SK-N-SH treated with all-trans-retinoic acid at 6 μM for 48 hours (cell line): ENCODE data around the gene TLE2.

Experiments
- ATAC-seq: fragments of 200-7000 bp; cut with Tn5 transposase; 3 replicates; pipeline ENCODE4 v1.9.1; 2020; ENCODE audit warnings: mild to moderate bottlenecking, moderate library complexity
- ARNTL ChIP-seq: fragments of 450-650 bp; formaldehyde crosslinking; IDR thresholded peaks from 2 replicates; pipeline ENCODE4 v1.5.0; 2020; ENCODE audit warnings: low read depth, mild to moderate bottlenecking, moderate library complexity, borderline replicate concordance
- BACH2 ChIP-seq: fragments of 250-450 bp; sonication (Bioruptor Pico); IDR thresholded peaks from 2 replicates; pipeline ENCODE4 v1.9.0; 2021; ENCODE audit warnings: mild to moderate bottlenecking, borderline replicate concordance
- CSDC2 ChIP-seq: fragments of 250-450 bp; sonication (Bioruptor Pico); IDR thresholded peaks from 2 replicates; pipeline ENCODE4 v1.5.0; 2020; ENCODE audit warnings: mild to moderate bottlenecking, moderate library complexity
- CSRNP3 ChIP-seq: fragments of 250-450 bp; sonication (Bioruptor Pico); IDR thresholded peaks from 2 replicates; pipeline ENCODE4 v1.5.1; 2021; ENCODE audit warnings: mild to moderate bottlenecking, moderate library complexity
- GLIS3 ChIP-seq: fragments of 250-450 bp; sonication (Bioruptor Pico); IDR thresholded peaks from 2 replicates; pipeline ENCODE4 v1.5.0; 2020; ENCODE audit warnings: mild to moderate bottlenecking, moderate library complexity
- ISL1 ChIP-seq: fragments of 250-450 bp; sonication (Bioruptor Pico); IDR thresholded peaks from 2 replicates; pipeline ENCODE4 v2.1.2; 2022; ENCODE audit warnings: mild to moderate bottlenecking, moderate library complexity
- OSR1 ChIP-seq: fragments of 250-450 bp; sonication (Bioruptor Pico); IDR thresholded peaks from 2 replicates; pipeline ENCODE4 v1.8.0; 2022; ENCODE audit warnings: moderate library complexity, mild to moderate bottlenecking, inconsistent platforms
- POU6F1 ChIP-seq: fragments of 250-450 bp; sonication (Bioruptor Pico); IDR thresholded peaks from 2 replicates; pipeline ENCODE4 v1.8.0; 2021; ENCODE audit warnings: low read depth, mild to moderate bottlenecking, moderate library complexity, borderline replicate concordance
- PPARA ChIP-seq: fragments of 250-450 bp; sonication (Bioruptor Pico); IDR thresholded peaks from 2 replicates; pipeline ENCODE4 v1.5.0; 2020; ENCODE audit warnings: mild to moderate bottlenecking, borderline replicate concordance
- RARB ChIP-seq: fragments of 250-450 bp; sonication (Bioruptor Pico); IDR thresholded peaks from 2 replicates; pipeline ENCODE4 v1.8.0; 2021; ENCODE audit warnings: mild to moderate bottlenecking, moderate library complexity
- SNAI2 ChIP-seq: fragments of 250-450 bp; sonication (Bioruptor Pico); IDR thresholded peaks from 2 replicates; pipeline ENCODE4 v1.5.0; 2020; ENCODE audit warnings: mild to moderate bottlenecking, moderate library complexity
- TCF4 ChIP-seq: fragments of 250-450 bp; sonication (Bioruptor Pico); IDR thresholded peaks from 2 replicates; pipeline ENCODE4 v1.8.0; 2021; ENCODE audit warnings: mild to moderate bottlenecking, moderate library complexity, borderline replicate concordance
- TSHZ2 ChIP-seq: fragments of 250-450 bp; sonication (Bioruptor Pico); IDR thresholded peaks from 2 replicates; pipeline ENCODE4 v1.5.0; 2020; ENCODE audit warnings: mild to moderate bottlenecking, moderate library complexity
- ZC3H10 ChIP-seq: fragments of 250-450 bp; sonication (Bioruptor Pico); IDR thresholded peaks from 2 replicates; pipeline ENCODE4 v1.5.1; 2021; ENCODE audit warnings: mild to moderate bottlenecking, moderate library complexity
- ZFP3 ChIP-seq: fragments of 250-450 bp; sonication (Bioruptor Pico); IDR thresholded peaks from 2 replicates; pipeline ENCODE4 v1.5.0; 2020; ENCODE audit warnings: mild to moderate bottlenecking, moderate library complexity
- ZFP30 ChIP-seq: fragments of 450-650 bp; formaldehyde crosslinking; IDR thresholded peaks from 2 replicates; pipeline ENCODE4 v1.5.0; 2022; ENCODE audit warnings: mild to moderate bottlenecking, moderate library complexity
- ZNF565 ChIP-seq: fragments of 450-650 bp; formaldehyde crosslinking; conservative IDR thresholded peaks from 2 replicates; pipeline ENCODE4 v1.5.0; 2020; ENCODE audit warnings: low read depth, mild to moderate bottlenecking, moderate library complexity
- ZNF8 ChIP-seq: fragments of 450-650 bp; formaldehyde crosslinking; IDR thresholded peaks from 2 replicates; pipeline ENCODE4 v1.5.0; 2020; ENCODE audit warnings: mild to moderate bottlenecking, moderate library complexity

TLE2 gene

GRCh38 chr19:3049089-3049488 is 20.0 kb upstream of the TLE2 start:
- ATAC-seq: no peak
- TF ChIP-seq SNAI2 (CRISPR knock-in tag) (no peak), ZNF565 (CRISPR knock-in tag) (no peak), POU6F1 (no peak), BACH2 (CRISPR knock-in tag) (no peak), CSRNP3 (CRISPR knock-in tag) (no peak), TSHZ2 (CRISPR knock-in tag) (no peak), RARB (CRISPR knock-in tag) (no peak), PPARA (CRISPR knock-in tag) (no peak), CSDC2 (CRISPR knock-in tag) (no peak), GLIS3 (no peak), OSR1 (no peak), ZC3H10 (CRISPR knock-in tag) (no peak), TCF4 (CRISPR knock-in tag) (no peak), ARNTL (CRISPR knock-in tag) (no peak), ZFP30 (CRISPR knock-in tag) (no peak)

- TF ChIP-seq ZFP3: no peak
- TF ChIP-seq ISL1 (CRISPR knock-in tag): no peak
- TF ChIP-seq ZNF565 (CRISPR knock-in tag): no peak
Observed at GRCh38 chr19:3048190-3048533, 19.1 kb upstream of the TLE2 start.

GRCh38 chr19:3047496-3048189 is 18.6 kb upstream of the TLE2 start:
- TF ChIP-seq TSHZ2 (CRISPR knock-in tag) (no peak), TCF4 (CRISPR knock-in tag) (no peak), CSRNP3 (CRISPR knock-in tag) (no peak), ZNF565 (CRISPR knock-in tag) (no peak), GLIS3 (no peak), ZNF8 (CRISPR knock-in tag) (no peak), CSDC2 (CRISPR knock-in tag) (no peak), ARNTL (CRISPR knock-in tag) (no peak), ZFP3 (no peak)
- peak; percentile 75 for ATAC-seq

More at GRCh38 chr19:3048190-3048533, 19.1 kb upstream of the TLE2 start:
- no peak for ATAC-seq
